Mucosa of descending colon (tissue), 3 donors: Measurements from ENCODE around the gene KCNE5. TPM values are rescaled to one million over a fixed set of nuclear protein-coding genes. Genes with fewer than 3 reads are reported as not detected.

Experiments used
- ATAC-seq: fragments of 200-7000 bp; cut with Tn5 transposase; one replicate; pipeline ENCODE4 v1.9.1; 2020; ENCODE audit warnings: mild to moderate bottlenecking, moderate library complexity
- DNase-seq, 3 donors: peaks; one replicate each; pipeline ENCODE4 v3.0.0-alpha.2; 2020
- H3K36me3 ChIP-seq: fragments of 200-600 bp; one replicate; pipeline ENCODE4 v1.8.0; 2021; ENCODE audit warnings: low read depth, mild to moderate bottlenecking
- H3K4me1 ChIP-seq: fragments of 200-600 bp; one replicate; pipeline ENCODE4 v1.8.0; 2021; ENCODE audit warnings: low read depth, mild to moderate bottlenecking
- H3K4me3 ChIP-seq: fragments of 200-600 bp; one replicate; pipeline ENCODE4 v1.8.0; 2021; ENCODE audit warnings: mild to moderate bottlenecking
- H3K9me3 ChIP-seq: fragments of 200-600 bp; one replicate; pipeline ENCODE4 v1.8.0; 2021; ENCODE audit warnings: mild to moderate bottlenecking
- CTCF ChIP-seq: fragments of 200-600 bp; IDR thresholded peaks from one replicate; pipeline ENCODE4 v1.8.0; 2022; ENCODE audit warnings: antibody characterized with exemption, mild to moderate bottlenecking
- intact Hi-C, 2 donors: fragments of 100-400 bp; cut with DNase I in 1 of 2; cut with micrococcal nuclease in 1 of 2; formaldehyde crosslinking; loops; one replicate each; pipeline versions ENCODE4 v1.11.0 to v1.11.1; 2022; cut with DNase I, micrococcal nuclease
- total RNA-seq, 3 donors: library from RNA; stranded (reverse); fragmentation: NEBNext Ultra II Directional in 2 of 3; extraction: Animal tissue kit (Norgen Biotek cat#: 25700) in 2 of 3; gene quantifications; one replicate each; pipeline versions ENCODE4 v1.2.1 to v1.2.4, GENCODE V29; 2021 to 2023
- donor health status: DM: no; HTN: no; CAD: no; lungs with moderate emphysema.
- donor health status: DM: no; HTN: no; CAD: no.
- donor health status: DM: no; HTN: yes; CAD: no.

The KCNE5 gene
- total RNA-seq, 3 donors from 2014 or later = not detected

GRCh38 chrX:109626637-109627036 lies 1.7 kb upstream of the KCNE5 start:
- DNase-seq (no peak), ATAC-seq (no peak)
- intact Hi-C loops = no loop called here
- no peaks in the 10 kb centered on the region for H3K9me3 ChIP-seq
- H3K4me1 ChIP-seq = no peaks in the 10 kb centered on the region
- no peak for TF ChIP-seq CTCF
- no peaks in the 10 kb centered on the region for H3K36me3 ChIP-seq
- no peak overlapping the region for H3K4me3 ChIP-seq

GRCh38 chrX:109623997-109624396 lies 975 bp downstream of the KCNE5 start:
- no peak for ATAC-seq

GRCh38 chrX:109622270-109622669 lies 2.7 kb downstream of the KCNE5 start:
- H3K4me3 ChIP-seq = no peak overlapping the region
- no peak for DNase-seq
- no peak for ATAC-seq
- no peak for TF ChIP-seq CTCF
- intact Hi-C loops = no loop called here
- no peaks in the 10 kb centered on the region for H3K9me3 ChIP-seq
- H3K36me3 ChIP-seq = no peaks in the 10 kb centered on the region
- H3K4me1 ChIP-seq = no peaks in the 10 kb centered on the region

More at GRCh38 chrX:109623997-109624396, 975 bp downstream of the KCNE5 start:
- H3K4me3 ChIP-seq = no peak overlapping the region
- H3K9me3 ChIP-seq = no peaks in the 10 kb centered on the region
- intact Hi-C loops = no loop called here
- TF ChIP-seq CTCF = no peak
- no peaks in the 10 kb centered on the region for H3K4me1 ChIP-seq
- H3K36me3 ChIP-seq = no peaks in the 10 kb centered on the region
- DNase-seq = no peak

GRCh38 chrX:109619771-109620170 lies 5.2 kb downstream of the KCNE5 start:
- no peak for TF ChIP-seq CTCF
- intact Hi-C loops = no loop called here
- no peak for DNase-seq
- ATAC-seq = no peak
- Histone ChIP-seq H3K36me3 (no peaks in the 10 kb centered on the region), H3K4me3 (no peak overlapping the region), H3K9me3 (no peaks in the 10 kb centered on the region), H3K4me1 (no peaks in the 10 kb centered on the region)

- no peaks in the 10 kb centered on the region for H3K36me3 ChIP-seq
- TF ChIP-seq CTCF = no peak
- no peaks in the 10 kb centered on the region for H3K4me1 ChIP-seq
- no peaks in the 10 kb centered on the region for H3K9me3 ChIP-seq
- intact Hi-C loops = no loop called here
- H3K4me3 ChIP-seq = no peak overlapping the region
- DNase-seq (no peak), ATAC-seq (no peak)
Observed at GRCh38 chrX:109614951-109615350, 10.0 kb downstream of the KCNE5 start.

GRCh38 chrX:109601486-109601885 lies 23.5 kb downstream of the KCNE5 start:
- ATAC-seq = no peak
- H3K4me3 ChIP-seq = no peak overlapping the region
- intact Hi-C loops = no loop called here
- H3K4me1 ChIP-seq = no peaks in the 10 kb centered on the region
- no peak for DNase-seq
- H3K36me3 ChIP-seq = no peaks in the 10 kb centered on the region
- no peaks in the 10 kb centered on the region for H3K9me3 ChIP-seq
- TF ChIP-seq CTCF = no peak
